ENCODE data around the gene DUSP3. TPM values are rescaled to one million over a fixed set of nuclear protein-coding genes. Genes with fewer than 3 reads are reported as not detected.

DUSP3 gene
- total RNA-seq, 1 donor from 2014 or later: 224 TPM

GRCh38 chr17:43755389-43755875, 23.3 kb downstream of the DUSP3 start:
- DNase-seq: no peak
- ATAC-seq (ENCODE audit: poor library complexity): peak; percentile 41
- intact Hi-C loops (cut with DNase I): loop anchor here (10.0 kb wide), 1 partner anchor 181 kb away; no protein-coding TSS in a partner anchor

GRCh38 chr17:43754947-43755346, 23.8 kb downstream of the DUSP3 start:
- DNase-seq: no peak
- intact Hi-C loops (cut with DNase I): loop anchor here (5.0 to 10.0 kb wide), 2 partner anchors 43 to 180 kb away; no protein-coding TSS in a partner anchor
- ATAC-seq (ENCODE audit: poor library complexity): no peak

- intact Hi-C loops (cut with DNase I): loop anchor here (5.0 to 10.0 kb wide), 2 partner anchors 41 to 179 kb away; no protein-coding TSS in a partner anchor
- ATAC-seq (ENCODE audit: poor library complexity) (no peak), DNase-seq (no peak)
These were observed 25.2 kb downstream of the DUSP3 start for GRCh38 chr17:43753493-43754129.

- no peak for ATAC-seq (ENCODE audit: poor library complexity)
- intact Hi-C loops (cut with DNase I): loop anchor here (5.0 to 10.0 kb wide), 2 partner anchors 38 to 175 kb away; no protein-coding TSS in a partner anchor
- DNase-seq: no peak
These were observed 28.6 kb downstream of the DUSP3 start for GRCh38 chr17:43750153-43750552.

- DNase-seq: no peak
- intact Hi-C loops (cut with DNase I): no loop called here
- ATAC-seq (ENCODE audit: poor library complexity): no peak
These were observed 33.2 kb downstream of the DUSP3 start for GRCh38 chr17:43745541-43745940.

GRCh38 chr17:43741636-43742035, 37.1 kb downstream of the DUSP3 start:
- ATAC-seq (ENCODE audit: poor library complexity) (no peak), DNase-seq (no peak)
- intact Hi-C loops (cut with DNase I): no loop called here

GRCh38 chr17:43740541-43740940, 38.2 kb downstream of the DUSP3 start:
- intact Hi-C loops (cut with DNase I): no loop called here
- no peak for DNase-seq
- no peak for ATAC-seq (ENCODE audit: poor library complexity)

GRCh38 chr17:43737722-43738121, 41.1 kb downstream of the DUSP3 start:
- no peak for DNase-seq
- ATAC-seq (ENCODE audit: poor library complexity): no peak
- intact Hi-C loops (cut with DNase I): no loop called here

- no peak for ATAC-seq (ENCODE audit: poor library complexity)
- intact Hi-C loops (cut with DNase I): no loop called here
- no peak for DNase-seq
These were observed 42.4 kb downstream of the DUSP3 start for GRCh38 chr17:43736389-43736788.

- intact Hi-C loops (cut with DNase I): no loop called here
- ATAC-seq (ENCODE audit: poor library complexity) (no peak), DNase-seq (no peak)
These were observed 44.4 kb downstream of the DUSP3 start for GRCh38 chr17:43734376-43734775.

- intact Hi-C loops (cut with DNase I): no loop called here
- no peak for ATAC-seq (ENCODE audit: poor library complexity)
- no peak for DNase-seq
These were observed 44.8 kb downstream of the DUSP3 start for GRCh38 chr17:43733956-43734355.

- intact Hi-C loops (cut with DNase I): no loop called here
- ATAC-seq (ENCODE audit: poor library complexity): no peak
- no peak for DNase-seq
These were observed 45.8 kb downstream of the DUSP3 start for GRCh38 chr17:43732958-43733357.

GRCh38 chr17:43728081-43728480, 50.7 kb downstream of the DUSP3 start:
- intact Hi-C loops (cut with DNase I): no loop called here
- ATAC-seq (ENCODE audit: poor library complexity) (no peak), DNase-seq (no peak)

GRCh38 chr17:43723697-43724359, 54.9 kb downstream of the DUSP3 start:
- intact Hi-C loops (cut with DNase I): no loop called here
- no peak for ATAC-seq (ENCODE audit: poor library complexity)
- no peak for DNase-seq

GRCh38 chr17:43722870-43723665, 55.7 kb downstream of the DUSP3 start:
- DNase-seq (no peak), ATAC-seq (ENCODE audit: poor library complexity) (no peak)
- intact Hi-C loops (cut with DNase I): no loop called here

- ATAC-seq (ENCODE audit: poor library complexity): no peak
These were observed 56.5 kb downstream of the DUSP3 start for GRCh38 chr17:43722269-43722619.

GRCh38 chr17:43721537-43722268, 57.1 kb downstream of the DUSP3 start:
- intact Hi-C loops (cut with DNase I): no loop called here
- no peak for ATAC-seq (ENCODE audit: poor library complexity)

More at GRCh38 chr17:43722269-43722619, 56.5 kb downstream of the DUSP3 start:
- intact Hi-C loops (cut with DNase I): no loop called here
- DNase-seq: no peak

GRCh38 chr17:43720311-43721060, 58.3 kb downstream of the DUSP3 start:
- ATAC-seq (ENCODE audit: poor library complexity): peak; percentile 99
- intact Hi-C loops (cut with DNase I): no loop called here
- DNase-seq: peak; percentile 92

More at GRCh38 chr17:43721537-43722268, 57.1 kb downstream of the DUSP3 start:
- no peak for DNase-seq

Measured in Right ventricle myocardium superior (tissue), 1 donor.